NCI-H2196 treated with DMSO at 0.1 percent for 48 hours (cell line): ENCODE results near the gene TRIM5.

Experiments
- DNase-seq: peaks from one replicate; lab custom pipeline; 2025; ENCODE audit not compliant: unreplicated experiment; lab: John Stamatoyannopoulos, UW

TRIM5 gene

DNA sequence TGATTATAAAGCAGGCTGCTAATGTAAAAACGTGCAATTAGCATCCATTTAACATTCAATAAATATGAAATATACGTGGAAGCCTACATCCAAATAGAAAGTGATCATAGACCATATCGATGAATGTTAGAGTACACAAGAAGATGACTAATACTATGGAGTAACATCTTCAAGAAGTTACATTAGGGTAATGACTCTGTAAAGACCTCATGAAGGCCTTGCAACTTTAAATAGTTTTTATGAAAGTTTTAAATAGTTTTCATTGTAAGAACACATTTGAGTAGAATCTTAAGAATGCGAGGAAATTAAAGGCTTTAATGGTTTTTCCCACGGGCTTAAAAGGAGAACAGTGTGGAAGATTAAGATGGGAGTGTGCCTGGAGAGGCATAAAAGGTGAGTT lies 58.7 kb downstream of the TRIM5 start:
- DNase-seq = no peak

DNA sequence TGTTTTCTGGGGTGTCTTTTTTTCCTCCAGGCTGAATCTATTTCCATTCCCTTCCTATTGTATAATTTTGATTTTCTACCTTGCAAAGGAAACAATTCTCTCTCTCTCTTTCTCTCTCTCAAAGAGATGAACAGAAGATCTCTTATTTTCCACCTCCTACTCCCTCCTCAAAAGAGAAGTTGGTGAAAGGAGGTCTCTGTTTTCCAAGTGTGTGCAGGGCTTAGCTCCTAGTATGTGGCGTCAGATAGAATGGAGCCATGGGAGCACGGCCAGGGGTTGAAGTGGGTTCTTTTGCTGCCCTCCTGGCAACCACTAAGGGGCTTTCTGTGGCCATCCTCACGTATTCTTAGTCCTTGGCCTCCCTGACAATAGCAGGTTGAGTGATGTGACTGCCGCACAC lies 59.6 kb downstream of the TRIM5 start:
- no peak for DNase-seq

DNA sequence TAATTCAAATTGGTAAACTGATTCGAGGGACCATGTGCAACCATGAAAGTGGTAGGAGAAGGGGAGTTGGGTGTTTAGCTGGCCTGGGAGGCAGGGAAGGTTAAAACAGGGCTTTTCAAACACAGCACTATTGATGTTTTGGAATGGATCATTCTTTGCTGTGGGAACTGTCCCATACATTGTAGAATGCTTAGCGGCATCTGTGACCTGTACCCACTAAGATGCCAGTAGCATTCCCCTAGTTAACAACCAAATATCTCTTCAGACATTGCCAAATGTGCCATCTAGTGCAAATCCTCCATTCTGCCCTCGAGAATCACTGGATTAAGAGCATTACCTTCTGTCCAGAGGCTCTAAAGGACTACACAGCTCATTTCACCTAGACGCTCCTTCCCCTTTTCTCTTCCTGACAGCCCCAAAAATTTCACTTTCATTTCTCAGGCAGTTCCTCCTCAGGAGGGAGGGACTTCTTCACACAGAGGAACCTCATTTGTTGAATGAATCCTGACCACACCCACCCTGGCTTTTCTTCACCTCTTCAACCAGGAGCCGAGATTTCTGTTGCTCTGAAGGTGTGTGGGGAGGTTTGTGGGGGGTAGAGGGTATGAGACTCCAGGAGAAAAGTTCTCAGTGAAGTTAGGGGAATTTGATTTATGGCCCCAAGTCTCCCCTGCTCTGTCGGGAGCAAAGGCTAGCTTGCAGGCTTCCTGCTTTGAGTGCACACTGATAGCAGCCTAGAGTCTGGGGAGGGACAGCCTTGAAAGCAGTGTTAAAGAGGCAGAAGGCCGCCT lies 60.2 kb downstream of the TRIM5 start, which contains the start of gene TRIM34:
TSS of gene TRIM34 (plus strand) at position 513 of the 791 bp plus-strand sequence. CDS start 7,331 bp downstream, outside the sequence.
- DNase-seq = no peak

DNA sequence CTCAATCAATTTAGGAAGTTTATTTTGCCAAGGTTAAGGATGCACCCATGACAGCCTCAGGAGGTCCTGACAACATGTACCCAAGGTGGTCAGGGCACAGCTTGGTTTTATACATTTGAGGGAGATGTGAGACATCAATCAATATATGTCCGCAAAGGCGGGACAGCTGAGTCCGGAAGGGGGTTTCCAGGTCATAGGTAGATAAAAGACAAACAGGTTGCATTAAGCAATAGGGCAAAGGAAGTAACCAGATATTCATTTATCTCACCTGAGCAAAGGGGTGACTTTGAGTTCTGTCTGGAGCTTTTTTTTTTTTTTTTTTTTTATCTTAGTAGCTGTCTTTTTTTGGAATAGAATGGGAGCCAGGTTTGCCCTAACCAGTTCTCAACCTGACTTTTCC lies 62.1 kb downstream of the TRIM5 start:
- DNase-seq = no peak

DNA sequence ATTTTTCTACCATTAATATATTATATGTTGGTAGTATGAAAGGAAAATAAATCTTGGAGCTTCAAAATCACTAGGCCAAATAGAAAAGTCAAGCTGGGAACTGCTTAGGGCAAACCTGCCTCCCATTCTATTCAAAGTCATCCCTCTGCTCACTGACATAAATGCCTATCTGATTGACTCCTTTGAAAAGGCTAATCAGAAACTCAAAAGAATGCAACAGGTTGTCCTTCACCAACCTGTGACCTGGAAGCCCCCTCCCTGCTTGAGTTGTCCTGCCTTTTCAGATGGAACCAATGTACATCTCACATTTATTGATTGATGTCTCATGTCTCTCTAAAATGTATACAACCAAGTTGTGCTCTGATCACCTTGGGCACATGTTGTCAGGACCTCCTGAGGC lies 63.3 kb downstream of the TRIM5 start:
- DNase-seq = no peak

DNA sequence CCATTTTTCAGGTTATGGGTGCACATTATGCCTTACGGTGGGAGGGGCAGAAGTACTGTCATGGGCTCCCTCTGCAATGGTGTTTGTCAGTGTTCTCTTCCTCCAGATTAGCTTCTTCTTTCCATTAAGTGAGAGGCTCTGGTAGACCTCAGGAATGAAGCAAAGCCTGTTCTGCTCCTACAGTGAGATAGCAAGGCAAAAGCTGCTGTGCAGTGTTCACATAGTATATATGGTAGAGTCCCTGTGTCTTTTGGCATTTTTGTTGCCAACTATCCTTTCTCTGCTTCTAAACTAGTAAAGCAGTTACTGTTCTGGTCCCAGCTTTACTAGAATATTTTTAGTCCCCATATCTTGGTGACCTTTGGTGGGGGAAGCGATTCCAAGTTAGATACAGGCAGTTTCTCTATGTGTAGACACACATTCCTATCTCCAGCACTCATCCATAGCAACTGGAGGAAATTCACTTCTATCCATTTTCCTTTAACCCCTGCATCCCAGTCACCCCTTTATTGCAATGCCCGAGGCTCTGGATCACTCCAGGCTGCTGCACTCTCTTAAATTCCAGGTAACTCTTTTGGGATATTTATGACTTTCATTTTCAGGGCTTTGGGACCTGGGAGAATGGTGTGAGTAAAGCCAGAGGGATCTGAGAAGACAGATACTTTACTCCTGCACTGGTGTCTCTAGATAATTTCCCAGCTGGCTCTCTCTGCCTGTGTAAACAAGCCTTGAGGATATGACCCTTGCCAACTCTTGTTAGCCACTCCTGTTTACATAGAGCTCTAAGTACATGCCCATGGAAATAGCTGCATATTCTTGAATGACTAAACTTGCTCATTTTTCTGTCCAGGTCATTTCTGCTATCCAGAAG lies 64.0 kb downstream of the TRIM5 start:
- no peak for DNase-seq

DNA sequence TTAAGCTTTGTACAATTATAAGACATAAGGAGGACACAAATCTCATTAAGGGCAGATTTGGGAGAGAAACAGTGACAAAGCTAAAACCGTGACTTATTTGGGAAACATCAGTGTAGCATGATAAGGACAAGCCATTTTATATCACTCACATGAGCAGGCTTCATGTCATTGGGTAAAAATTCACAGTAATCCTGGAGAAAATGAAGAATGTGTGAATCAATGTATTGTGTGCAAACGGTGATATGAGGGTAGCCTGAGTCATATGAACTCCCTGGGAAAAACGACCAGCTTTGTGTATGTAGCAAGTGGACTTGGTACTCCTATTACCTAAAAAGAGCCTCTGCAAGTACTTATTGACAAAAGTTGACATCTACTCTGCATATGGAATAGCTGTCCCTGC lies 66.1 kb downstream of the TRIM5 start:
- DNase-seq = no peak
